Mucosa of rectum (tissue), 2 donors: ENCODE results near the gene KBTBD12.

ENCODE experiments used
- H3K27ac ChIP-seq, 2 donors: one replicate each; pipeline ENCODE4 v1.7.0; 2013; ENCODE audit warnings: inconsistent platforms in 2 of 2, low read depth in 2 of 2, low read length in 2 of 2
- H3K27me3 ChIP-seq, 2 donors: one replicate each; pipeline ENCODE4 v1.7.0; 2013; ENCODE audit warnings: low read length in 2 of 2; ENCODE audit not compliant: control insufficient read depth in 2 of 2, insufficient read depth in 2 of 2
- H3K36me3 ChIP-seq, 2 donors: one replicate each; pipeline ENCODE4 v1.7.0; 2013; ENCODE audit warnings: low read length in 2 of 2; ENCODE audit not compliant: control insufficient read depth in 2 of 2, insufficient read depth in 2 of 2
- H3K4me1 ChIP-seq, 2 donors: one replicate each; pipeline ENCODE4 v1.7.0; 2013; ENCODE audit warnings: low read length in 2 of 2, mild to moderate bottlenecking in 1 of 2; ENCODE audit not compliant: control insufficient read depth in 2 of 2, insufficient read depth in 2 of 2
- H3K4me3 ChIP-seq, 2 donors: one replicate each; pipeline ENCODE4 v1.7.0; 2013; ENCODE audit warnings: low read length in 2 of 2
- H3K9ac ChIP-seq, 2 donors: one replicate each; pipeline ENCODE4 v1.7.0; 2013; ENCODE audit warnings: low read length in 2 of 2, low read depth in 1 of 2, mild to moderate bottlenecking in 1 of 2
- H3K9me3 ChIP-seq, 2 donors: one replicate each; pipeline ENCODE4 v1.7.0; 2013; ENCODE audit warnings: low read length in 2 of 2; ENCODE audit not compliant: control insufficient read depth in 2 of 2
- donor health status: healthy.
- donor health status: Normal muscosa, but diverticular disease.

KBTBD12 gene

DNA sequence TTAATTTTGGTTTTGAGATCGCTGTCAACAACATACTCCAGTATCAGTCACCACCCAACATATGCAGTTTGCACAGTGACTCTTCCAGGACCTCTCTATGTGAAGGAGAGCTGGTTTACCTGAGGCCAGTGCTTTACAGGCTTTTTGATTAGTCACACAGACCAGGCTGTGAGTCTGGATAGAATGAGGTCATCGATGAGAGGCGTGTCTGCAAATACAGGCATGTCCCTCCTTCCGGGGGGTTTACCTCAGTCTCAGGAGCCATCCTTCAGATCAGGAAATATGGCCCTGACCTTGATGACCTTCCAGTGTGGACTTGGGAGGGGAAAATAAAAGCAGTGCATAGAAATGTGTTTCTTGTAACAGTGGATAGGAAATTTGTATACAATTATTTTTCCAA, 46.9 kb downstream of the KBTBD12 start:
- no peak overlapping the region for H3K4me3 ChIP-seq
- no peak overlapping the region for H3K9ac ChIP-seq
- H3K4me1 ChIP-seq = peaks cover 0 to 5% of the 10 kb centered on the region in 2 donors
- no peaks in the 10 kb centered on the region for H3K9me3 ChIP-seq
- no peaks in the 10 kb centered on the region for H3K36me3 ChIP-seq
- no peak overlapping the region for H3K27ac ChIP-seq
- no peaks in the 10 kb centered on the region for H3K27me3 ChIP-seq

DNA sequence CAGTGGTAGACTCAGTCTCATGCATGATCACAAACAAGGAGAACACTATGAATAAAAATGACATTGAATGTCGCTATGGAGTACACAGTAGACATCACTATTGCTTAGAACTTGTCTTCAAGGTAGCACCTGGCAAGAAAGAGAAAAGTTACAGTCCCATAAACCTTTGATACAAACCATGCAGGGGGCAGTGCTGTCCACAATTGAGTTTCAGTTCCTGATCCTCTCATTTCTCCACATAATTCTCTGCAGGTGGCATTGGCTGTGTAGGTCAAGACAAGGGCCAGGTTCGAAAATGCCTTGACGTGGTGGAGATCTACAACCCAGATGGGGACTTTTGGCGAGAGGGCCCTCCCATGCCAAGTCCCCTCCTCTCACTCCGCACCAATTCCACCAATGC, 47.9 kb downstream of the KBTBD12 start:
- no peak overlapping the region for H3K27ac ChIP-seq
- H3K4me1 ChIP-seq = peaks cover 0 to 5% of the 10 kb centered on the region in 2 donors

DNA sequence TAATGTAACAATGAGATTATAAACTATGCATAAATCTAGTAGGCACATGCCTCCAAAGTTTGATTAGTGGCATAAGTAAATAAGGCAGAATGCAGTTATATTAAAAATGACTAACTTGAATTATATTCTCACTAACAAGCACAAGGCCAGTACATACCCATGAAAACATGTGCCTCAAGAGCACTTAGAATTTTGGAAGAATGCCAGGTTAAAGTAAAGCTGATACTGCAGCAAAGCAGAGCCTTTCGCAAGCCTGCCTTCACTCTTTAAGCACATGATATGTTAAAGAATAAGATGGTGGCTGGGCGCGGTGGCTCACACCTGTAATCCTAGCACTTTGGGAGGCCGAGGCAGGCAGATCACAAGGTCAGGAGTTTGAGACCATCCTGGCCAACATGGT, 49.0 kb downstream of the KBTBD12 start:
- H3K9me3 ChIP-seq = no peaks in the 10 kb centered on the region
- H3K4me1 ChIP-seq = peaks cover 0 to 5% of the 10 kb centered on the region in 2 donors
- H3K27ac ChIP-seq = no peak overlapping the region
- H3K9ac ChIP-seq = no peak overlapping the region
- H3K36me3 ChIP-seq = no peaks in the 10 kb centered on the region
- H3K27me3 ChIP-seq = no peaks in the 10 kb centered on the region
- no peak overlapping the region for H3K4me3 ChIP-seq

More for the DNA sequence above, 47.9 kb downstream of the KBTBD12 start:
- H3K9me3 ChIP-seq = no peaks in the 10 kb centered on the region
- no peak overlapping the region for H3K4me3 ChIP-seq
- no peaks in the 10 kb centered on the region for H3K27me3 ChIP-seq
- no peaks in the 10 kb centered on the region for H3K36me3 ChIP-seq
- H3K9ac ChIP-seq = no peak overlapping the region

DNA sequence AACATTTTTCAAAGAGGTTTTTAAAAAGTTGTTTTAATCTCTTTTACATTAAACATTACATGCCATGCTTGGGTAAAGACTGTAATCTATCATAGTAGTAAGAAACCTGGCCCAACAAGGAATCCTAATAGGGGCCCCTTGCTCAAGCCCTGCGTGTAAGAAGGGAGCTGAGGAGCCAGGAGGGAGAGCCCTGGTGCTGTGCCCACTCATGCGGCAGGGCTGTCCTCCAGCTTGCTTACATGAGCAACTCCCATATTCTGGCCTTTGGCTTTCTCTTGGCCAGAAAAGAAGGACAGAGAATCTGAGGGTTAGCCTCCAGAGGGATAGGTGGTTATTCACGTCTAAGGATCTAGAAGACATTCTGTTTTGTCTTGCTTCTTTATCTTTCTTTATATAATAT, 49.8 kb downstream of the KBTBD12 start:
- Histone ChIP-seq H3K4me3 (no peak overlapping the region), H3K27me3 (no peaks in the 10 kb centered on the region), H3K27ac (no peak overlapping the region), H3K9me3 (no peaks in the 10 kb centered on the region), H3K9ac (no peak overlapping the region), H3K4me1 (peaks cover 0 to 5% of the 10 kb centered on the region in 2 donors), H3K36me3 (no peaks in the 10 kb centered on the region)

DNA sequence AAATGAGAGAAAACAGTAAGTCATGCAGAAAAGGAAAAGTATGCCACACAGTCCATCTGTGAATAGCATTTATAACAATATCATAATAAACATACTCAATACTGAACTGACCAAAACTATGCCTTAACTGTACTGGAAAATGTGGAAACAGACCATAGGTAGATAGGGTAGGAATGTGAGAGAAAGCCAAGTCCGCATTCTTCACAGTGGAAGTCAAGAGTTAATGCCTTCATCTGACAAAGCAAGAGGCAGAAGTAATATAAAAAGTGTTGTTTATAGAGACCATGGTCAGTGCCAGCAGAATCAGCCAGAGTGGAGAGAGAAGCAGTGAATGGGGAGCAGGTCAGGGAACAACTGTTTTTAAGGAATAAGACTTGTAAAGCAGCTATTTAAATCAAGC, 52.3 kb downstream of the KBTBD12 start:
- H3K4me3 ChIP-seq = no peak overlapping the region
- no peak overlapping the region for H3K27ac ChIP-seq
- H3K36me3 ChIP-seq = no peaks in the 10 kb centered on the region
- no peaks in the 10 kb centered on the region for H3K9me3 ChIP-seq
- H3K4me1 ChIP-seq = no peaks in the 10 kb centered on the region
- H3K27me3 ChIP-seq = no peaks in the 10 kb centered on the region
- H3K9ac ChIP-seq = no peak overlapping the region

DNA sequence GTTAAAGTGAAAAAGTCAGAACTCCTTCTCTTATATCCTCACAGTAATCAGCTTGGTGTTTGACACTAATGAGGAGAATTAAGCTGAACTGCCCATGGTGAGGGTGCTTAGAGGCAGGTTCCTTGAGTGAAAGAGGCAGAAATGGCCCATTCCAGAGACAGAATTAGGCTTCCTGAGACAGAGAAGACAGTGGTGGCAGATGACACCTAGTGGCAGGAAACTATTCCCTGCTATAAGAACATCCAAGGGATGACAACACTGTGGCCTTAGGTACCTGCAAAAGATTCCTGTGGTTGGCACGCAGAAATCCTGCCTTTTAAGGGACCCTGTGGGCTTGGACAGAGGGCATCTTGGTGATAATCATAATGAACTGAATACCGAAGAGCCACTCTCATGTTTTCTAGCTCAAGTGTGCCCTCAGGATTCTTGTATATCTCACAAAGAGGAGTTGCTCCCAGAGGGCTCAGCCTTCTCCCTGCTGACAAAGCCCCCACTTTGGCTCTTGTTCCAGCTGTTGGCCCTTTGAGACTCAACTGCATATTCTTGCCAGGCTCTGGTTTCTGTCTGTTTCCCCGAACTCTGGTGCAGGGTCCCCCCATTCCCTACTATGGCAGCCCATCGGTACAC, 56.0 kb downstream of the KBTBD12 start:
- Histone ChIP-seq H3K27me3 (no peaks in the 10 kb centered on the region), H3K27ac (no peak overlapping the region), H3K9me3 (no peaks in the 10 kb centered on the region), H3K4me3 (no peak overlapping the region), H3K4me1 (no peaks in the 10 kb centered on the region), H3K9ac (no peak overlapping the region), H3K36me3 (no peaks in the 10 kb centered on the region)

DNA sequence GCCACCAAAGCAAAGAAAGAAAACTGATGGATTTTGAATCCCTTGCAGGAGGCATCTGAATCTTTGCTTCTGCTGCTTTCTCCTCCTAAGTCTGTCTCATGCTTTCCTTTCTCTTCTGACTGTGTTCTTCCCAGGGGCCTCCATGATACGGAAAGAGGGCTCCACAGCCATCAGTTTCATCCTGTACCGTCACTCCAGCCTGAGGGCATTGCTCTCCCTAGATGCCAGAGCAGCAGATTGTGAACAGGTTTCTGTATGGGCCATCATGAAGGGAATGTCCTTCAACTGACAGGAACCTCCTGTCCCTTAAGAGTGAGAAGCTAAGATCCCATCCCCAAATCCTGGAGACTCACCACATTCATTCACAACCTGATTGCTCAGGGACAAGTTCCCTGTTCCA, 59.2 kb downstream of the KBTBD12 start:
- H3K36me3 ChIP-seq = no peaks in the 10 kb centered on the region
- no peak overlapping the region for H3K9ac ChIP-seq
- no peaks in the 10 kb centered on the region for H3K4me1 ChIP-seq
- H3K9me3 ChIP-seq = peaks cover 0 to 2% of the 10 kb centered on the region in 2 donors
- H3K27ac ChIP-seq = no peak overlapping the region
- H3K4me3 ChIP-seq = no peak overlapping the region
- H3K27me3 ChIP-seq = no peaks in the 10 kb centered on the region

DNA sequence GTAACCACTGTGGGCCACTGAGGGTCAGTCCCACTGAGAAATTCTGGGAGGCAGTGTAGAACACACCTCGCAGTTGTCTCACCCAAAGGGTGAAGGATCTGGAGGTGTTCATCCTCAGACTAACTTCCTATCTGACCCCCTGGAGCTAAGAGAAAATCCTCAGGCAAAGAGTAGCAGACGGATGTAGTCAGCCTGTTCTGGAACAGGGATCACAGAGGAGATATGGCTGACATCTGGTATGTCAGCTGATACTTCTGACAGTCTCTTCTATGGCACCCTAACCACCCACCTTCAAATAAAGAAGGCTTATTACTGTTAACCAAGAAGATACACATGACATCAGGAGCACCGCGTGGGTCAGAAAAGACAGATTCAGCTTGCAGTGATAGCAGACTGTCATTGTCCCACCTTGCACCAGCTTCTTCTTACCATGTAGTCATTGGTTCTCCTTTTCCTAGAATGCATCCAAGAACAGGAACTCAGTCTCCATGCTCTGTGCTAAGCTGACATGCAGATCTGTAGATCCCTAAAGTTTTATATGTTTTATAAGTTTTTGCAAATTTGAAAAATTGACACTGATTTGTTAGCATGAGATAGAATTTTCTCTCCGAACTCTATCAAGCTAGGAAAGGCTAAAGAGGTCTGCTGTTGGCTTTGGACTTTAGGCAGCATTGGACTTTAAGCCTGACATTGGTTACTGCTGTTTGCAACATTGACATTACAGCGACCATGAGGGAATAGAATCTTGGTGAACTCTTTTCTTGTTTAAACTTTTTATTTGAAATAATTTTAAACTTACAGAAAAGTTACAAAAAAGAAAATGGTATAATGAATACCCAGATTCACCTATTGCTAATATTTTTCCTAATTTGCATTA, 60.4 kb downstream of the KBTBD12 start:
- no peaks in the 10 kb centered on the region for H3K4me1 ChIP-seq
- no peak overlapping the region for H3K4me3 ChIP-seq
- H3K9me3 ChIP-seq = peaks cover 0 to 2% of the 10 kb centered on the region in 2 donors
- no peaks in the 10 kb centered on the region for H3K27me3 ChIP-seq
- no peak overlapping the region for H3K9ac ChIP-seq
- H3K27ac ChIP-seq = no peak overlapping the region
- H3K36me3 ChIP-seq = no peaks in the 10 kb centered on the region

DNA sequence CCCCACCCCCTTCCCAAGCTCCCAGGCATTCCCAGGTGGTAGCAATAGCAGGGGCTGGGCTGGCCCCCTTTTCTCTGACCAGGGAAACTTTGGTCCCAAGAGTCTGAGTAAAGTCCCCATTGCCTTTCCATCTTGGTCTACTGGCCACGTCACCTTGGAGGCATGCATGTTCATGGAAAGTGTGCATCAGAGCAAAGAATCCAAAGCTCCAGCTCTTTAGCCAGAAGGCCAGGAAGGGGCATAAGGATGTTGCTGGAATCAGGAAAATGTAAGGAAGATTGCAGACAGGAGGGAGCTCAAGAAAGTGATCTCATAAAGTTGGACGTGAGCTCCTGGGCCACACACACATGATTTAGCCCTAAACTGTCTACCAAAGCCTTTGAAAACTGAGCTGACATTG, 63.6 kb downstream of the KBTBD12 start:
- H3K36me3 ChIP-seq = no peaks in the 10 kb centered on the region
- H3K27ac ChIP-seq = no peak overlapping the region
- H3K9me3 ChIP-seq = peaks cover 0 to 2% of the 10 kb centered on the region in 2 donors
- H3K27me3 ChIP-seq = no peaks in the 10 kb centered on the region
- no peak overlapping the region for H3K4me3 ChIP-seq
- no peak overlapping the region for H3K9ac ChIP-seq
- no peaks in the 10 kb centered on the region for H3K4me1 ChIP-seq

DNA sequence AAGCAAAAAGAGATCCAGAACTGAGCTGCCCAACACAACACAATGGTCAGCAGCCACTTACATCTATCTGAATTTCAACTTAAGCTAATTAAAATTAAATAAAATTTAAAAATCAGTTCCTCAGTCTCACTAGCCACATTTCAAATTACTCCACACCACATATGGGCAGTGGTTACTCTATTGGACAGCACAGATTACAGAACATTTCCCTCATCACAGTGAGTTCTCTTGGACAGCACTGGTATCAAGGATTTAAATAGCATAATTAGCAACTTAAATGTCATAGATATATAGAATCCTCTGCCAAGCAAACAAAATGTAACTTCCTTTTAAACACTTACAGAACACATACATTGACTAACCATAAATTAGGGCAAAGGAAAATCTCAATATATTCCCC, 64.4 kb downstream of the KBTBD12 start:
- Histone ChIP-seq H3K4me1 (no peaks in the 10 kb centered on the region), H3K27ac (no peak overlapping the region), H3K36me3 (no peaks in the 10 kb centered on the region), H3K27me3 (no peaks in the 10 kb centered on the region), H3K9me3 (peaks cover 0 to 2% of the 10 kb centered on the region in 2 donors), H3K4me3 (no peak overlapping the region), H3K9ac (no peak overlapping the region)
